Activated T-cell treated with anti-CD3 and anti-CD28 coated beads for 48 hours (primary cell): ENCODE results near the gene SLC35E1.

Experiments used
- DNase-seq: peaks from one replicate; pipeline ENCODE4 v3.0.0-alpha.2; 2020; ENCODE audit warnings: low read depth

SLC35E1 gene

DNA sequence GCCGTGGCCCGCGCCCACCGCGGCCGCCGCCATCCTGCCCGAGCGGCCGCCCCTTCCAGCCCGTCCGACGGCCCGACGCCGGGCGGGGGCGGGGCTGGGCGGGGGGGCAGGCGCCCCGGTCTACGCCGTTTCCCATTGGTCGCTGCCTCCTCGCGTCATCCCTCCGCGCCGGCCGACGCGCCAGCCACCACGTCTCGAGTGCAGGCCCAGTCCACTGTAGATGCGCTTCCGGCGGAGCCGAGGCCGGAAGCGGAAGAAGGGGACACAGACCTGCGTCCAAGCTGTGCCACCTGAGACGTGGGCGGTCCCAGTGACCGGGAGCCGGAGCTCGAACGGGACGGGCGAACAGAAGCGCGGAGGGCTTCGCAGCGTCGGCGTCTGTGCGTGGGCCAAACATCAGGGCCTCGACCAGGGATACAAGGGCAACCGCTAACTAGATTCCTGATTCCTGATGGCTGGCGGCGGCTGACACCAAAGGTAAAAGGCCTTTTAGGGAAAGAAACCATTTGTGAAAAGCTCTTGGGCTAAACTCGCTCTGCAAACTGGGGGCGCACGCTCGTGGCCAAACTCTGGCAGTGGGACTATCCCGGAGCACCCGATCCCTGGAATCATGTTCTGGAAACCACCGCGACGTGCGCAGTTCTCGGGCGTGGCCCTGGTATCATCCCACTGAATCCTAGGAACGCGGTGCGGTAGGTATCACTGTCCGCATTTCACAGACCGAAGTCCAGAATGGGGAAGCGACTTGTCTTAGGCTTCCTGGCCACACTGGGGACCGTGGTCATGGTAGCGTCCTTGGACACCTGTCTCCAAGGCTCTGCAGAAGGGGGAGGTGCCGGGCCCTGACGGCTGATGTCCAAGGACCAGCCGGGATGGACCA is at the start of gene SLC35E1:
TSS of gene SLC35E1 (minus strand) at position 84 of the 880 bp plus-strand sequence. CDS start at position 33, 51 bp downstream.
- peak; percentile 93 for DNase-seq

DNA sequence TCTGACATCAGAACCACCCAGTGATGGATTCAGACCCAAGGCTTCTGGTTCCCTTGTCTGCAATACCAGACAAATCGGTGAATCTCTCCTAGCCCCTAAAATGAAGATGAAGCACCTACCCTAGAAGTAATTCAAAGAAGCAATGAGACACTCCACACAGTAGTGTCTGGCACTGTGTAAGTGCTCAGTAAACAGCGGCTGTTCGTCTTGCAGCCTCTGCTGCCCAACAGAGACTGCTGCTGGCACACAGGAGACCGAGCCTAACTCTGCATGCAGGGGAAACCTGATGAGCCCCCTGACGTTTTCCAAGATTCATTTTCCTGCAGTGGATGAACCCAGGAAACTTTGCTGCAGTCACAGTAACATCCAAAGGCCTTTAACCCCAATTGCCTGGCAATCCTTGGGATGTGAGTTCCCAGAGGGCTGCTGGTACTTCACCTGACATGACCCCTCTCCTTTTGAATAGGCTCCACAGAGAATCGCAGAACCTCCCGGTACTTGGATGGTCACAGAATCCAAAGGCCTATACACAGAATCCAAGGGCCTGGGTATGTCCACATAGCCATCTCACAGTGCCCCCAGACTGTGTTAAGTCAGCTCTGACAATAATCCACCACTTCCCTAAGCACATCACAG is 49.1 kb upstream of the SLC35E1 start:
- DNase-seq, result no peak

- DNase-seq, result no peak
Observed at GRCh38 chr19:16620584-16620983, 48.4 kb upstream of the SLC35E1 start.

DNA sequence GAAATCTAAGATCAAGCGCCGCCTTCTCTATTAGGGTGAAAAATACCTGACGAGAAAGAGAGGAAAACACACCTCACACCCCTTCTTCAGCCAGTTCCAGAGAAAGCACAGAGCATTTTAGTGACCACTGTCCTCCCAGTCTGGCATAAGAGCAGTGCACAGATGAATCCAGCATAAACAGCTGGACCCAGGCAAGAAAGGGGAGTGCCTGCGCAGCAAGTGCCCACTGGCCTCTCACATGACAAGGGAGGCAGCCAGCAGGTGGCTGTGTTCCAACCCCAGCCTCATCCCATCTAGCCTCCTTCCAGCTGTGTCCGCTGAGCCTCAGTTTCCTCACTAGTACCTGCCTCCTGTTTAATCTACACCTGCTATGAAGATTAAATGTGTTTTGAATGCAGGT is 47.8 kb upstream of the SLC35E1 start:
- no peak for DNase-seq

- DNase-seq, result no peak
Observed at GRCh38 chr19:16619457-16619856, 47.2 kb upstream of the SLC35E1 start.

- DNase-seq, result no peak
Observed at GRCh38 chr19:16618248-16618647, 46.0 kb upstream of the SLC35E1 start.

DNA sequence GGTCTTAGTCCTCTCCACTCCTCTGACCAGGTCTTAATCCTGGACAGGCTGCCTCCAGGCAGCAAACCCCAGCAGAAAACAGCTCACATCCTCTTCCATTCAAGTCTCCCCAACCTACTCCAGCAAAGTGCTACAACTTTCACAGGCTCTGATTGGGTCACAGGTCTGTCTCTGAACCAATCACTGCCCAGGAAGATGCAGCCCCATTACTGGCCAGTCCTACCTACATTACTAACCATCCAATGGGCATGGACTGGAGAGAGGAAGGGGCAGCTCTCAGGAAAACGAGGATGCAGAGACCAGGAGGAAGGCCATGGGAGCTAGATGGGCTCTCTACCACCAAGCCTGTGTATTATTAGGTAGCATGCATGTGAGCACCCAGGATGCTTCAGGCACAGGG is 43.6 kb upstream of the SLC35E1 start:
- no peak for DNase-seq

DNA sequence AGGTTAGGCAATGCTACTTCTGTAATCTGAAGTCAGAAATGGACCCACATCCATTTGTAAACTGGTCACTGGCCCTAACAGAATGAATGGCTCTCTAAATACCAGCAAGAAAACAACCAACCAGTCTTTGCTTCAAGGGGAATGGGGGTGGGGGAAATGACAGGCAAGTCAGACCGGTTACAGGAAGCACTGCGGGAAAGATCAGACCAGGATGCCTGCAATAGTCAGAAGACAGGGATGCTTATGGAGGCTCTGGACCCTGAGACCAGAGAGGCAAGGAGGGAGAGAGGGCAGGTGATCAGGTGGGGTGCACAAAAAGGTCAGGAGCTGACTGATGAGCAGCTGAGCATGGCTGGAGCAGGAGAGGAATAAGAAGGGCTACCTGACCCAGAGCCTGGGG is 42.7 kb upstream of the SLC35E1 start:
- no peak for DNase-seq

DNA sequence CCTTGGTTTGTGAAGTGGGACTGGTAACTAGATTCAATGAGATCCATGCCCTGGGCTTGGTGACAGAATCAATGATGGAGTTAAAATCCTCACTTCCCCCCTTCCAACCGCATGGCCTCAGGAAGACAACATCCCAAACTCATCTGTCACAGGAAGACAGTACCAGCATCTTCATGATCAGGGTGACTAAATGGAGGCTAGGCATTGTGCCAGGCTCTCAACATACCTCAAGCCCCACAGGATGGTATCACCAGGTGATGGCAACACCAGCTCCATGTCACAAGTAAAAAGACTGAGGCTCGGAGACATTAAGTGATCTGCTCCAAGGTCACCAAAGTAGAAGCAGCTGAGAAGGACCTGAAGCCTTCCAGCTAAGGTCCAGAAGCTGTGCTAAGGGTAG is 41.6 kb upstream of the SLC35E1 start:
- no peak for DNase-seq

- DNase-seq, result no peak
Observed at GRCh38 chr19:16612636-16613035, 40.4 kb upstream of the SLC35E1 start.

- DNase-seq, result no peak
Observed at GRCh38 chr19:16611121-16611520, 38.9 kb upstream of the SLC35E1 start.

- DNase-seq, result no peak
Observed at GRCh38 chr19:16609511-16610200, 37.4 kb upstream of the SLC35E1 start.

- DNase-seq, result no peak
Observed at GRCh38 chr19:16608290-16608739, 36.1 kb upstream of the SLC35E1 start.

DNA sequence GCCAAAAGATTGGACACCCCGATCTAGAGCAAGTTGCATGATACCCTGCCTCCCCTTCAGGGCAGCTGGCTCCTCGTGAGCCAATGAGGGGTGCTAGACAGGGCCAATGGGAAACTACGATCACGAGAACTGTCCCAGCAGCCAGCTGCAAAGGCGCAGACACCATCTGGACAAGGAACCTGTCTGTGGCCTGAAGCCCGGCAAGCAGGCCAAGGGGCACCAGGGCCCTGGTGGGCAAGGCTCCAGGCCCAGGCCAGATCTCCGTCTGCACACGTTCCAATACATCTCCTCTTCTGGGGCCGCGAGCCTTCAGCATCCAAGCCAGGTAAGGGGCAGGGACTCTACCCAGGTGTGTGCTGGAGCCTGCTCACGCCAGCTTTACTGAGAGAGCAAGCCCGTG is 35.6 kb upstream of the SLC35E1 start:
- DNase-seq, result no peak

DNA sequence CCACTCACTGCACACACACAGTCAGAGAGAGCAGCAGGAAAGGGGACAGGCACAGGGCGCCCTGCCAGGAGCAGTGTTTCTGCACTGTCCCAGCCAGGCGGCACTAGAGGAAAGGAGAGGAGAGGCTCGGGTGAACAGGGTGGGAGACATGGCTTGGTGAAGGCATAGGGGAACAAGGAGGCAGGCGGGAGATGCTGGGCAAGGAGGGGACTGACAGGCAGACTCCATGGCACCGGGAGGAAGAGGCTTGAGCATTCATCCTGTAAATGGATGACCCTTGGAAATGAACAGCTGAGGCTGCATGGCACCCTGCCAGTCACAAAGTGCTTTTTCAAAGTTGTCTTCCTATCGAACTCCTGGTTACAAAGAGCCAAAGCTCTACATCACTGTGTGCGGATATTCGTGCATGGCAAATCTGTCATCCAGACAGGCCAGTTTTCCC is 33.4 kb upstream of the SLC35E1 start:
- DNase-seq, result no peak

DNA sequence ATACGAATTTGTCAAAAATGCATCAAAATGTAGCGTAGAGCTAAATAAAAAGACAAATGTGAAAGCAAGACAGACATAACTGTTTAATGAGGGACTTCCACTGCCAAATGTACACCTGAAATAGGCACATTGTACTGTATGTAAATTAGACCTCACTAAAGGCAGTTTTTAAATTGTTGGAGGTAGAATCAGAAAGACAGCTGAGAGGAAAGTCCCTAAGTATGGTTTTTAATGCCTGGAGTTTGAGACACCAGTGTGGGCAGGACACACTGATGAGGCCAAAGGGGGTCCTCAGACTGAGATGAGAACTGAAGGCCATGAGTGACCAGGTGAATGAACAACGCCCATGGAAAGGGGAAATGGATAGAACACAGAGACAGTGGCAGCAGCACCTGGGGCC is 32.9 kb upstream of the SLC35E1 start:
- DNase-seq, result no peak

GRCh38 chr19:16604615-16605014 is 32.4 kb upstream of the SLC35E1 start:
- no peak for DNase-seq

DNA sequence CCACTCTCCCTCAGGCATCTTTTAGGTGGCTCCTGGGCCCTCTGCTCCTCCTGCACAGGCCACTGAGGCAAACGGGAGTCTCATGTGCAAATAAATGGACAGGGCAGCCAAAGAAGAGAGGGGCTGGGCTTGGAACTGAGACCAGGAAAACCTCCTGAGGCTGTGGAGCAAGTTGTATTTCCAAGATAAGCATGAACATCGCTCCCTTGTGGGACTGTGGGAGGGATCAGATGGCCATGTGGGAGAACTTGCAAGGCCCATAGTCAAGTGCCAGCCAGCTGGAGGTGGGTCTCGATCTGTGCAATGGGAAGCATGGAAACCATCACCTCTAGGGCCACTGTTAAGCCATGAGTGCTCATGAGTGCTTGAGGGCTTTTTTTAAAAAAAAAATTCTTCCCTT is 30.9 kb upstream of the SLC35E1 start:
- no peak for DNase-seq

DNA sequence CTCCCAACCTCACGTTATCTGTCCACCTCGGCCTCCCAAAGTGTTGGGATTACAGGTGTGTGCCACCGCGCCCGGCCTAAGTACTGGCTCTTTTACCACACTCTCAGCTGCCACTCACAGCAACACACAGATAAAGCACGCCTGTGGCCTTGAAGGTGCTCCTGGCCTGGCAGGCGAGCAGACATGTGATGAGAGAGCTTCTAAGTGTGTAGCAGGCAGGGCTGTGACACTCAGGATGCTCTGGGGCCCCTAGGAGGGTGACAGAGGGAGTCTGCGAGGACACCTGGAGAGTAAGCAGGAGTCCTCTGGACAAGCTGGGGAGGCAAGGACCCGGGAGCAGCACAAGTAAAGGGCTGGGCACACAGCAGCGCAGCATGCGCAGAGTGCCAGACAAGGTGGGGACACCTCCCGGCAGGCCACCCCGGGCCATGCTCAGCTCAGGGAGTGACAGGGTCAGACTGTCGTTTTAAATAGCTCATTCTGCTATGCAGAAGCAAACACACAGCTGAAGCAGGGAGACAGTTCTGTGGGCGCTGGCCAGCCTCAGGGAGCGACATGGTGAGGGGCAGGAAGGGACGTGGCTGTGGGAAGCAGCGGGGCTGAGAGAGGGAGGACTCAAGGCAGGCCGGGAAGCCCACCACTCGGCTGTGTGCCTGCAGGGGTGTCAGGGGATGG is 29.3 kb upstream of the SLC35E1 start:
- no peak for DNase-seq

GRCh38 chr19:16600824-16601223 is 28.6 kb upstream of the SLC35E1 start:
- no peak for DNase-seq

DNA sequence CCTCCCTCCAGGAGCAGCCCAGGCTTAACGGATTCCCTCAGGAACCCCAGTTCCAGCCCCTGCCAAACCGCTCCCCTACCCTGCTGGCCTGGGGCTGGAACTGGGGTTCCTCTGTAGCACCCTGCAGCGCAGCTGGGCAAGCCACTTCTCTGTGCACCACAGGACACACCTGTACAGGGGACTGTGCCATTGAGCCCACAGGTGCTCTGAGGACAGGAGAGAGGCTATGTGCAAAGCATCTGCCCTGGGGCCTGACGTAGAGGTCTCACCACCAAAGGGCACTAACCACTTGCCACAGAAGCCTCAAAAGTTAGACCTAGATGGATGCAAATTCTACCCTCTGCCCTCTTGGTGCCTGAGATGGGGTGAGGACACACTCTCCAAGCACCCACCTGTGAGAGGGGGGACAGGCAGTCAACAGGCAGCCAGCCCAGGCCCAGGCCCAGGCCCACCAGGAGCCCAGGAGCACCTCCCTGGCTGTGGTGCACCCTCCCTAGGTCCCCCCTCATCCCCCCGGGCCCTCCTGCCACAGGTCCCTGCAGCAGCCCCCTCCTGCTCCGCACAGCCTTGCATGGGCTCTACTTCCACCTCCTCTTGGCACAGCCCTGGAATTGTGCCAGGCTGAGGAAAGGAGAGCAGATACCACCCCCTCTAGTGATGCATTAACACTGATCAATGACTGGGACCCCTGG is 27.6 kb upstream of the SLC35E1 start:
- DNase-seq, result no peak

DNA sequence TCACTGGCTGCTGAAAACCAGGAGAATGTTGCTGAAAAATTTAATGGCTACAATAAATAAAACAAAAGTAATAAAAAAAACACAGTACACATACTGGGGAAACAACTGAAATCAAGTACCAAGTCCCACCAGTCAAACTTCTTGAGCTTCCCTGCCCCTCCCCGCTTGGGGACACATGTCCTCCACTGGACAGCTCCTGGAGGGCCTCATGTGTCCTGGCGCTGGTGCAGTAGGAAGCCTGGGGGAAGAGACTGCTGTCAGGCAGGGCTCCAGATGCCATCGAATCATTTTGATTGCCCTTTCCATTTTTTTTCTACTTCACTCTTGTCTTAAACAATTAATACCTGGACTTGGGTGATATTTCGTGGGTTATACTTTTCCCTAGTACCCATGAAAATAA is 26.6 kb upstream of the SLC35E1 start:
- DNase-seq, result no peak
